ENCODE data around the gene RYR1. TPM values are rescaled to one million over a fixed set of nuclear protein-coding genes. Genes with fewer than 3 reads are reported as not detected.
A peak's percentile ranks its signal among the peaks of the same experiment; 100 is the strongest.

The RYR1 gene
- total and polyA plus RNA-seq, 5 donors from 2014 or later: 0.07 to 4.9 (median 0.41) TPM

GRCh38 chr19:38528931-38529330, 95.4 kb downstream of the RYR1 start:
- no peak for ATAC-seq (ENCODE audit: low read depth in 2 of 2)
- Histone ChIP-seq H3K9me3 (ENCODE audit: control insufficient read depth in 2 of 2, low read length in 2 of 2) (no peaks in the 10 kb centered on the region), H3K27ac (ENCODE audit: insufficient read depth, low read length, poor library complexity, severe bottlenecking) (no peak overlapping the region), H3K27me3 (ENCODE audit: control insufficient read depth, insufficient read depth, low read length) (no peaks in the 10 kb centered on the region), H3K4me3 (ENCODE audit: low read depth, low read length) (no peak overlapping the region), H3K36me3 (ENCODE audit: control insufficient read depth, insufficient read depth, low read length) (no peaks in the 10 kb centered on the region), H3K4me1 (ENCODE audit: control insufficient read depth, insufficient read depth, low read length, poor library complexity, severe bottlenecking) (no peaks in the 10 kb centered on the region)
- H3K9me3 Mint-ChIP-seq: peaks cover 0 to 3% (median 0%) of the 10 kb centered on the region in 7 donors
- no peak overlapping the region for H3K27ac Mint-ChIP-seq
- H3K36me3 Mint-ChIP-seq: no peaks in the 10 kb centered on the region
- no peak for DNase-seq
- no peaks in the 10 kb centered on the region for H3K27me3 Mint-ChIP-seq
- H3K4me3 Mint-ChIP-seq: peak overlapping the region in 1 of 4 donors; percentile 54
- H3K4me1 Mint-ChIP-seq: peaks cover 0 to 5% (median 1%) of the 10 kb centered on the region in 4 donors

GRCh38 chr19:38531515-38531914, 98.0 kb downstream of the RYR1 start:
- no peak for ATAC-seq (ENCODE audit: low read depth in 2 of 2)
- Mint-ChIP-seq H3K9me3 (peaks cover 0 to 6% (median 2%) of the 10 kb centered on the region in 7 donors), H3K4me3 (no peak overlapping the region), H3K36me3 (peaks cover 3% of the 10 kb centered on the region), H3K27me3 (no peaks in the 10 kb centered on the region), H3K27ac (no peak overlapping the region), H3K4me1 (peaks cover 0 to 17% (median 4%) of the 10 kb centered on the region in 4 donors)
- Histone ChIP-seq H3K4me1 (ENCODE audit: control insufficient read depth, insufficient read depth, low read length, poor library complexity, severe bottlenecking) (no peaks in the 10 kb centered on the region), H3K36me3 (ENCODE audit: control insufficient read depth, insufficient read depth, low read length) (no peaks in the 10 kb centered on the region), H3K9me3 (ENCODE audit: control insufficient read depth in 2 of 2, low read length in 2 of 2) (peaks cover 7 to 9% of the 10 kb centered on the region in 2 experiments), H3K4me3 (ENCODE audit: low read depth, low read length) (no peak overlapping the region), H3K27ac (ENCODE audit: insufficient read depth, low read length, poor library complexity, severe bottlenecking) (no peak overlapping the region), H3K27me3 (ENCODE audit: control insufficient read depth, insufficient read depth, low read length) (no peaks in the 10 kb centered on the region)
- no peak for DNase-seq

- Mint-ChIP-seq H3K4me3 (peak overlapping the region in 1 of 4 donors; percentile 18), H3K27me3 (no peaks in the 10 kb centered on the region), H3K27ac (peak overlapping the region in 1 of 3 donors; percentile 62), H3K36me3 (peaks cover 3% of the 10 kb centered on the region), H3K9me3 (peaks cover 0 to 6% (median 2%) of the 10 kb centered on the region in 7 donors), H3K4me1 (peaks cover 0 to 31% (median 13%) of the 10 kb centered on the region in 4 donors)
- peaks cover 13% of the 10 kb centered on the region for H3K4me1 ChIP-seq (ENCODE audit: control insufficient read depth, insufficient read depth, low read length, poor library complexity, severe bottlenecking)
- peaks cover 7 to 9% of the 10 kb centered on the region in 2 experiments for H3K9me3 ChIP-seq (ENCODE audit: control insufficient read depth in 2 of 2, low read length in 2 of 2)
- ATAC-seq (ENCODE audit: low read depth in 2 of 2) (no peak), DNase-seq (no peak)
- no peaks in the 10 kb centered on the region for H3K36me3 ChIP-seq (ENCODE audit: control insufficient read depth, insufficient read depth, low read length)
- H3K27ac ChIP-seq (ENCODE audit: insufficient read depth, low read length, poor library complexity, severe bottlenecking): no peak overlapping the region
- no peaks in the 10 kb centered on the region for H3K27me3 ChIP-seq (ENCODE audit: control insufficient read depth, insufficient read depth, low read length)
- H3K4me3 ChIP-seq (ENCODE audit: low read depth, low read length): no peak overlapping the region
Observed at GRCh38 chr19:38532939-38533338, 99.4 kb downstream of the RYR1 start.

GRCh38 chr19:38534574-38534973, 101.1 kb downstream of the RYR1 start:
- Mint-ChIP-seq H3K36me3 (peaks cover 3% of the 10 kb centered on the region), H3K4me1 (peaks cover 8 to 47% (median 25%) of the 10 kb centered on the region in 4 donors), H3K4me3 (no peak overlapping the region), H3K27me3 (no peaks in the 10 kb centered on the region), H3K27ac (no peak overlapping the region), H3K9me3 (peaks cover 0 to 6% (median 2%) of the 10 kb centered on the region in 7 donors)
- DNase-seq (no peak), ATAC-seq (ENCODE audit: low read depth in 2 of 2) (no peak)
- H3K27ac ChIP-seq (ENCODE audit: insufficient read depth, low read length, poor library complexity, severe bottlenecking): no peak overlapping the region
- no peaks in the 10 kb centered on the region for H3K27me3 ChIP-seq (ENCODE audit: control insufficient read depth, insufficient read depth, low read length)
- H3K9me3 ChIP-seq (ENCODE audit: control insufficient read depth in 2 of 2, low read length in 2 of 2): peaks cover 7 to 9% of the 10 kb centered on the region in 2 experiments
- H3K4me1 ChIP-seq (ENCODE audit: control insufficient read depth, insufficient read depth, low read length, poor library complexity, severe bottlenecking): peaks cover 30% of the 10 kb centered on the region
- no peak overlapping the region for H3K4me3 ChIP-seq (ENCODE audit: low read depth, low read length)
- no peaks in the 10 kb centered on the region for H3K36me3 ChIP-seq (ENCODE audit: control insufficient read depth, insufficient read depth, low read length)

- Histone ChIP-seq H3K4me3 (ENCODE audit: low read depth, low read length) (no peak overlapping the region), H3K9me3 (ENCODE audit: control insufficient read depth in 2 of 2, low read length in 2 of 2) (peaks cover 7 to 9% of the 10 kb centered on the region in 2 experiments), H3K36me3 (ENCODE audit: control insufficient read depth, insufficient read depth, low read length) (no peaks in the 10 kb centered on the region), H3K27me3 (ENCODE audit: control insufficient read depth, insufficient read depth, low read length) (no peaks in the 10 kb centered on the region), H3K27ac (ENCODE audit: insufficient read depth, low read length, poor library complexity, severe bottlenecking) (no peak overlapping the region), H3K4me1 (ENCODE audit: control insufficient read depth, insufficient read depth, low read length, poor library complexity, severe bottlenecking) (peaks cover 35% of the 10 kb centered on the region)
- Mint-ChIP-seq H3K4me1 (peaks cover 8 to 52% (median 26%) of the 10 kb centered on the region in 4 donors), H3K36me3 (peaks cover 3% of the 10 kb centered on the region), H3K9me3 (peaks cover 0 to 6% (median 2%) of the 10 kb centered on the region in 7 donors), H3K27ac (no peak overlapping the region), H3K4me3 (no peak overlapping the region), H3K27me3 (no peaks in the 10 kb centered on the region)
- ATAC-seq (ENCODE audit: low read depth in 2 of 2): no peak
- no peak for DNase-seq
Observed at GRCh38 chr19:38535212-38535611, 101.7 kb downstream of the RYR1 start.

- Mint-ChIP-seq H3K4me1 (peaks cover 13 to 56% (median 28%) of the 10 kb centered on the region in 4 donors), H3K4me3 (peak overlapping the region in 2 of 4 donors; percentile 15 to 61), H3K9me3 (peaks cover 0 to 6% (median 2%) of the 10 kb centered on the region in 7 donors), H3K27me3 (no peaks in the 10 kb centered on the region), H3K27ac (peak overlapping the region in 2 of 3 donors; percentile 69 to 96), H3K36me3 (peaks cover 3% of the 10 kb centered on the region)
- peaks cover 35% of the 10 kb centered on the region for H3K4me1 ChIP-seq (ENCODE audit: control insufficient read depth, insufficient read depth, low read length, poor library complexity, severe bottlenecking)
- H3K4me3 ChIP-seq (ENCODE audit: low read depth, low read length): no peak overlapping the region
- H3K36me3 ChIP-seq (ENCODE audit: control insufficient read depth, insufficient read depth, low read length): no peaks in the 10 kb centered on the region
- DNase-seq (no peak), ATAC-seq (ENCODE audit: low read depth in 2 of 2) (no peak)
- H3K9me3 ChIP-seq (ENCODE audit: control insufficient read depth in 2 of 2, low read length in 2 of 2): peaks cover 7 to 9% of the 10 kb centered on the region in 2 experiments
- peak overlapping the region; percentile 71 for H3K27ac ChIP-seq (ENCODE audit: insufficient read depth, low read length, poor library complexity, severe bottlenecking)
- no peaks in the 10 kb centered on the region for H3K27me3 ChIP-seq (ENCODE audit: control insufficient read depth, insufficient read depth, low read length)
Observed at GRCh38 chr19:38537071-38537936, 103.8 kb downstream of the RYR1 start.

- Histone ChIP-seq H3K27ac (ENCODE audit: insufficient read depth, low read length, poor library complexity, severe bottlenecking) (peak overlapping the region; percentile 71), H3K4me1 (ENCODE audit: control insufficient read depth, insufficient read depth, low read length, poor library complexity, severe bottlenecking) (peaks cover 35% of the 10 kb centered on the region), H3K36me3 (ENCODE audit: control insufficient read depth, insufficient read depth, low read length) (no peaks in the 10 kb centered on the region), H3K4me3 (ENCODE audit: low read depth, low read length) (peak overlapping the region; percentile 68), H3K27me3 (ENCODE audit: control insufficient read depth, insufficient read depth, low read length) (no peaks in the 10 kb centered on the region), H3K9me3 (ENCODE audit: control insufficient read depth in 2 of 2, low read length in 2 of 2) (peaks cover 7 to 9% of the 10 kb centered on the region in 2 experiments)
- Mint-ChIP-seq H3K9me3 (peaks cover 0 to 6% (median 1%) of the 10 kb centered on the region in 7 donors), H3K4me3 (peak overlapping the region; percentile 61 to 84 (median 76)), H3K4me1 (peaks cover 13 to 57% (median 32%) of the 10 kb centered on the region in 4 donors), H3K36me3 (peaks cover 3% of the 10 kb centered on the region), H3K27ac (peak overlapping the region; percentile 79 to 96 (median 91)), H3K27me3 (no peaks in the 10 kb centered on the region)
- no peak for ATAC-seq (ENCODE audit: low read depth in 2 of 2)
- peak in 1 of 3 donors; percentile 5 for DNase-seq
Observed at GRCh38 chr19:38538386-38538785, 104.9 kb downstream of the RYR1 start.

Data from CD4-positive, CD25-positive, alpha-beta regulatory T cell (primary cell).